GM20431 (cell line): ENCODE data around the gene DHRS3.
"Not testable (repeated sequence)": the region's sequence is repeated elsewhere in the genome, so short reads cannot be mapped to it uniquely, and the experiment has no call there.

Experiments
- in situ Hi-C: fragments of 300-500 bp; cut with MseI, MboI; formaldehyde crosslinking; loops from one replicate; pipeline ENCODE4 v1.15.0; 2020; ENCODE audit warnings: low sequenced_read_pairs; ENCODE audit not compliant: unreplicated experiment

The DHRS3 gene, protein sequence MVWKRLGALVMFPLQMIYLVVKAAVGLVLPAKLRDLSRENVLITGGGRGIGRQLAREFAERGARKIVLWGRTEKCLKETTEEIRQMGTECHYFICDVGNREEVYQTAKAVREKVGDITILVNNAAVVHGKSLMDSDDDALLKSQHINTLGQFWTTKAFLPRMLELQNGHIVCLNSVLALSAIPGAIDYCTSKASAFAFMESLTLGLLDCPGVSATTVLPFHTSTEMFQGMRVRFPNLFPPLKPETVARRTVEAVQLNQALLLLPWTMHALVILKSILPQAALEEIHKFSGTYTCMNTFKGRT

DNA sequence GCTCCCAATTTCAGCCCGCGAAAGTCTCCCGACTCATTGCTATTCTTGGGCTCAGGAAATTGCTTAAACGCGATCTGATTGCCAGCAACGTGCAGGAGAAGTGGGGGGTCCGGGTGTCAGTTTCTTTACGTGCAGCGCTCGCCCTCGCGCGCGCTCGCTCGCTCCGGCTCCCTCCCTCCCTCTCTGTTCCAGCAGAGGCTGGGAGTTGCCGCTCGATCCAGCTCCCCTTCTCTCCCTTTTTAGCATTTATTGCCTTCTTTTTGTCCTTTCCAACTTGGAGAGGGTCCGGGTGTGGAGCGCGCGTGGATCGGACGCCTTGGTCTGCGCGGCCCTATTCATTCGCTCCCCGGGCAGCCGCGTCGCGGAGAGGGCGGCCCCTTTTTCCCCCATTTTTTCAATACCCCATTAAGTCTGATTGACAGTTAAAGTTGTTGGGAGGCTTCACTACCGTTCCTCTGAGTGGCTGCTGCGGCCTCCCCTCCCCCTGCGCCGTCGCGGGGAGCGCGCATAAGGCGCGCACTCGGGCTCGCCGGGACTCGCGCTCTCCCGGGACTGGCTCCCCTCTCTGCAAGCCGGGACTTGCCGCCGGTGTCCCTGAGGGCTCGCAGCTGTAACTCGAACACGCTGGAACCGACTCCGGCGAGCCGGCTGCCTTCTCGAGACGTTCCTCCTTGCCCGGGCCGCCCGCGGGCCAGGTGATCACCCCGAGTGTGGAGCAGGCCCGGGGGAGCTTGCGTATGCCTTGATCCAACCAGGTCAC lies at the start of gene DHRS3:
Gene DHRS3, minus strand, starts transcription at position 310 of the 760 bp plus-strand sequence. CDS start 862 bp downstream, outside the sequence.
- in situ Hi-C loops = loop anchor here (25.0 kb wide), 2 partner anchors 306 to 506 kb away; no protein-coding TSS in a partner anchor

DNA sequence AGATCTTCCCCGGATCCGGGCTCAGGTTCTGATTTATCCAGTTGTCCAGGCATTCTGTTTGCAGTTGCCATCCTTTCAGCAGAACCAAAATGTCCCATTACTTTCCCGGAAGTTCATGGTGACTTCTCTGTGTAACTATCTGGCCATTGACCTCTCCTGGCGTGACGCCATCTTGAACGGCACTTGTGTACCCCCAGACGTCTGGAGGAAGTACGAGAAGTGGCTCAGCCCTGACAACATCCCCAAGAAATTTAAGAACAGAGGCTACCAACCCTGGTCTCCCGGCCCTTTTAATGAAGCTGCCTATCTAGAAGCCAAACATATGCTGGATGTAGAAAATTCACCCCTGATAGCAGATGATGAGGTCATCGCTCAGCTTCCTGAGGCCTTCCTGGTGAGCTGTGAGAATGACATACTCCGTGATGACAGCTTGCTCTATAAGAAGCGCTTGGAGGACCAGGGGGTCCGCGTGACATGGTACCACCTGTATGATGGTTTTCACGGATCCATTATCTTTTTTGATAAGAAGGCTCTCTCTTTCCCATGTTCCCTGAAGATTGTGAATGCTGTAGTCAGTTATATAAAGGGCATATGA lies 48.2 kb upstream of the DHRS3 start:
- in situ Hi-C loops = no loop called here

DNA sequence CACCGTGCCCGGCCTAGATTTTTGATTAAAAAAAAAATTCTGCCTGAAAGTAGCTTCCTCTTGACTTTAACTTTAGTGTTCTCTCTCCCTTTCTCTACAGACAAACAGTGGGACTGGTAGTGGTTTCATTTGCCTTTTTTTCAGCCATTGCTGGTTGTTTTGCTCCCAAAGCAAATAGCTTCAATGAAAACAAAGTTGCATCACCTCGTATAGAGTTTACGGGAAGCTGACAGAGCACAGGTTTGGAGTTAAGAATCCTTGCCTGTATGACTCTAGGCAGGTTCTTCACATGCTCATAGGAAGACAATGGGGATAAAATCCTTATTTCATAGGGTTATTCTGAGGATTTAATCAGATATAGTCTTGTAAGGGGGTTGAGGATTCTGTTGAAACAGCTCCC lies 47.5 kb upstream of the DHRS3 start:
- in situ Hi-C loops = no loop called here

DNA sequence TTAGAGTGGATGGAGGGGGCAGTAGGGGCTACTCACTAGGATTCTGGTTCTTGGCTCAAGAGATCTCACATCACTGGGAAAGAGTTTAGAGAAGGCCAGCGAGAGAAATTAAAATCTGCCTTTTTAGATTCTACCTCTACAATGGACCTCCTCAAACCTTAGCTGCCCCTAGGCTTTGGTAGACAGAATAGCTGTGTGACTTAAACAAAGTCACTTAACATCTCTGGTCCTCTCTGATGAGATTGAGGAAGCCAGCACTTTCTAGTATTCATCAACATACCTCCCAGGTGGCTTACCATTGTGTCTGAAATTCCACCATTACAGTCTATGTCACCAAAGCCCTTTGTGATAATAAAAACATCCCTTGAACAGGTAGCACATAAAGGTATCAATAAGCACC lies 44.5 kb upstream of the DHRS3 start:
- in situ Hi-C loops = no loop called here

DNA sequence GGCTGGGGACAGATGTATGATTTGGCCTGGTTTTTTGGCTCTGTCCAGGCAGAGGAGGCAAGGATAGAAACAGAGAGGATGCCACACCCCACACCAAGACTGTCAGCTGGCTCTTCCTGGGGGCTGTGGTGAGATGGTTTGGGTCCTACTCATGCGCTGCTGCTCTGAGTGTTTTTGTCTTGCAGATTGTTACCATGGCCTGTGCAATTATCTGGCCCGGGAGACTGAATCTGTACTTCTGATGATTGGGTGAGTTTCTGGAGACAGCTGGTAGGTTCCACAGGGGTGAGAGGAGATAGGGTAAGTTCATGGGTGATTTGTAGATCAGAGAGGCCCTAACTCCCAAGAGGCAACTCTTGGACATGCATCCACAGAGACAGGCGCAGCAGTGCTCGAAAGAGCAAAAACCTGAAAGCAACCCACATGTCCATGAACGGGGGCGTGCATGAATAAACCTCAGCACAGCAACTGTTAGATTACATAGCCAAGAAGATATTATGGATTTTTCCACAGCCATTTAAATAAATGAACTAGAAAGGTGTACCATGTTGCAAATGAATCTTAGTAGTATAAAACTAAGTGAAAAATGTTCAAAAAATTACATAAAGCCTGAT lies 43.7 kb upstream of the DHRS3 start:
- in situ Hi-C loops = no loop called here

DNA sequence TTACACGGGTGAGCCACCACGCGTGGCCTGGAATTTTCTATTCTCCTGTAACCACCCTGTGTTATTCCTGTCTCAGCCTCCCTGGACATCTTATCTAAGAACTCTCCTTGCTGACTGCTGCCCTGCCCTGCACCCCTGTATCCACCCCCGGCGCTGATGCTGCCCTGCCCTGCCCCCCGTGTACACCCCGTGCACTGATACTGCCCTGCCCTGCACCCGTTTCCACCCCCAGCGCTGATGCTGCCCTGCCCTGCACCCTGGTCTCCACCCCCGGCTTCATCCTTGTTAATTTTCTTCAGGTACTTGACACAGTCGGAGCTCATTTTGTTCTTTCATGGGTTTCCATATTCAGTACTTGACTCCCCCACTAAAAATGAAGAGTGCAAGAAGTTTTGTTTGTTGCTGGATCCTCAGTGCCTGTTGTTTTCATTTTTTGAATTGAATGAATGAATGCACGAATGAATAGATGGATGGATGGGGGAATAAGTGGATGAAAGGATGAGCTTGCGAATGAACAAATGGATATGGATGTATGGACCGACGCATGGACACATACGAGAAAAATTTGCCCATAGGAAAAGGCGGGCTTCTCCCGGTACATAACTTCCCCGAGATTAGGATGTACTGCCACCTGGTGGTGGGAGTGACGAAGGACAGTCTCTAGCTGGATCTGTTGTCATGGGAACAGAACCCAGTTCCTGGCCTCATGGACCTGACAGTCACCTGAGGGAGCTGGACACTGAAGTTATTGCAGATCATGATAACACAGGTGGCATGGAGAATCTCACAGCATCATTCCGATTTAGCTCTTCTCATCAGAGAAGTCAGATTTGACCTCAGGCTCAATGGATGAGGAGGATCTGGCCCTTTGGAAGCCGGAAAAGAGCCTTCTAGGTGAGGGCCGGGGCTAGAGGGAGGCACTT lies 40.8 kb upstream of the DHRS3 start:
- in situ Hi-C loops = no loop called here

DNA sequence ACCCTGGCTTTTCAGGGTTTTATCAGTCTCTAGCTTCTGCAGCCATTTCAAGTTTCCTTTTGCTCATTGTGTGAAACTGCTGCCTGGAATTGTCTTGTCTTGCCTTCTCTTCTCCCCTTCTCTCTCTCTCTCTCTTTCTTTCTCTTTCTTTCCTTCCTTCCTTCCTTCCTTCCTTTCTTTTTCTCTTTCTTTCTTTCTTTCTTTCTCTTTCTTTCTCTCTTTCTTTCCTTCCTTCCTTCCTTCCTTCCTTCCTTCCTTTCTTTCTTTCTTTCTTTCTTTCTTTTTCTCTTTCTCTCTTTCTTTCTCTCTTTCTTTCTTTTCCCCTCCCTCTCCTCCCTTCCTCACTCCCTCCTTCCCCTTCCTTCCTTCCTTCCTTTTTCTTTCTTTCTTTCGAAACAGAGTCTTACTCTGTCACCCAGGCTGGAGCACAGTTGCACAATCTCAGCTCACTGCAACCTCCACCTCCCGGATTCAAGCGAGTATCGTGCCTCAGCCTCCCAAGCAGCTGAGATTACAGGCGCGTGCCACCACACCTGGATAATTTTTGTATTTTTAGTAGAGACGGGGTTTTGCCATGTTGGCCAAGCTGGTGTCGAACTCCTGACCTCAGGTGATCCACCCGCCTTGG lies 40.0 kb upstream of the DHRS3 start:
- in situ Hi-C loops = not testable (repeated sequence)

DNA sequence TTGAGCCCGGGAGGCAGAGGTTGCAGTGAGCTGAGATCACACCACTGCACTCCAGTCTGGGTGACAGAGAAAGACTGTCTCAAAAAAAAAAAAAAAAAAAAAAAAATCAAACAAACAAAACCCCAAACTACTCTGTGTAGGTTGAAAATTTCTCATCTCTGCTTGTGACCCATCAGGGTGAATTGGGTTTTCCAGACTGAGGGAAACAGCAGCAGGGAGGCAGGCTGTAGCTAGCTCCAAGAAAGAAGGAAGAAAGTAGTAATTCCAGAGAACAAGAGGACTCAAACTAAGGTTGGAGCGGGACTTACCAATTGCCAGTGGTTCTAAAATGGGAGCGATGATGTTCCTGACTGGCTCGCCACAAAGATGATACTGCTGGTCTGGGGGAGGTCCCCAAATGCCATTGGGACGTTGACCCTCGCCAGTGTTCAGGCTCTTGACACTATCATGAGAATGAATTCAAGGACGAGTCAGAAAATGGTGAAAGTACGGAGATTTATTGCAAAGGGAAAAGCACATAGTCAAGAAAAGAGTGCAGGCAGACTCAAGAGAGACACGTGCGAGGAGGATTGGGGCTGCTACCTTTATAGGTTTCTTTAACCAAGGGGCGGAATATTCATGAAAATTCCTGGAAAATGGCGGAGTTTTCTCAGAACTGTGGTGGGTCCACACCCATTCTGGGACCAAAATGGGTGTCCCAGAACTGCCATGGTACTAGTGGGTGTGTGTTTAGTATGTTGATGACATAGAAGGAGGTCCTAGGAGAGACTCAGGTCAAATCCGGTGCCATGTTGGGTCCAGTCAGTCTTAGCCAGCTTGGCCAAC lies 39.3 kb upstream of the DHRS3 start:
- in situ Hi-C loops = no loop called here

DNA sequence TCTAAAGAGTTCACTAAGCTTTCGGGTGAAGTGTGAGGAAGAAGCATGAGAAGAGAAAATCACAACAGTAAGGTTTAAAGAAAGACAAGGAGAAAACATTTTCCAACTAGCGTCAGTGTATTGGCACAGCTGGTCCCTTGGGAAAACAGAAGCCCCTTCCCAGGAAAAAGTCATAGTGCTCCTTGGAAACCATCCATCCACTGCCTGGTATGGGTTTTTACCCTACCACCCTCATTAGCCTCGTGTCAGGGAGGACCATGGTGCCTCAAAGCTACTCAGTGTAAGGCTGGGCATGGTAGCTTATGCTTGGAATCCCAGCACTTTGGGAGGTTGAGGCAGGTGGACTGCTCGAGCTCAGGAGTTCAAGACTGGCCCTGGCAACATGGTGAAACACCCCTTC lies 38.6 kb upstream of the DHRS3 start:
- in situ Hi-C loops = no loop called here

DNA sequence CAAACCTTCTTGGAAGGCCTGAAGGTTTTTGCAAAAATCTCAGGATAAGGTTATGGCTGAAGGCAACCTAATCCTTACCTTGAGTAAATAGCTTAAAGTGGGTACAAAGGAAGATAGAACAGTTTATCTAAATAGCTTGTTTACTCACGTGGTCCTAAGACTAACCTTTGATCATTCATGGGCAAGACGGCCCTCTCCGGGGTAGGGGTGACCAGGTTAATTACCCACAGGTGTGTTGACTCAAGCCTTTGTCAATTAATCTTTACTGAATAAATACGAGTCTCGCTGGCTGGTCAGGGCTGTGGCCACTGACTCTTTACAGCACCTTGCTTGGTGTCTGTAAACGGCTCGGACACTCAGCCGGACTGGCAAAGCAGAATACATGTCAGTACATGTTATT lies 36.6 kb upstream of the DHRS3 start:
- in situ Hi-C loops = no loop called here

DNA sequence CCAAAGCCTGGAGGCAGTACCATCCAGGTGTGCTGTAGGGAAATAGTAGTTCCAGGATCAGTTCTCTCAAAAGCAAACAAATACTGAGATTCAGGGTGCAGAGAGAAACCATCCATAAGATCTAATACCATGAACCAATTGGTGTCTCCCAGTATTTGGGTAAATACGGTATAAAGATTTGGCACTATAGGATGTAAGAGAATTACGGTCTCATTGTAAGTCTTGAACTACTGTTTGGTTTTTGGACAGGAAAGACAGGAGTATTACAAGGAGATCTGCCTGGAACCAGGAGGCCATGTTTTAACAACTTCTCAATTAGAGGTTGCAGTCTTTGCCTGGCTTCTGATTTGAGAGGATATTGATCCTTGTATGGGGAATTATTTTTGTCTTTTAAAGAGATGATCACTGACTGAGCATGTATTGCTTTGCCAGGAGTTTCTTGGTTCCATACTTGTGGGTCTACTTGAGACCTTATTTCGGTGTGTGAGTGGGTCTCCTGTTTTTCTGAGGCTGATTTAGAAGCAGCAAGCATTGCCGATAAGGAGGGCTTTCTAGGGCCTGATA lies 36.1 kb upstream of the DHRS3 start:
- in situ Hi-C loops = no loop called here

DNA sequence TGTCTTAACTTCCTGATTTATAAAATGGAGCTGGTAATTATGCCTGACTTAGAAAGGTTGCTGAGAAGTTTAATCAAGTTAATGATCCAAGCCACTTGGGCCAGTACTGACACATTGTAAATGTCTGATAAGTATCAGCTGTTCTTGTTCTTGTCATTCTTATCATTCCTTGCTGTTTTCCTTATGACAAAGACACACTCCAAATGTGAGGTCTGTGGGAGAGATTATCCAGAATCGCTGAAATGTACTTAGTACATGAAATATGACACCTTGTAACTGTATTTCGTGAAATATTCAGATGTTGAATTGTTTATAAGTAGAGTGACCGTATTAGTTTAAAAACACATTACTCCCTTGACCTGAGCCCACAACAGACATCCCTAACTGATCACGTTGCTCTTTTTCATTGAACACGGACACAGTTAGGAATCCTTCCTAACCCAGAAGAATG lies 32.0 kb upstream of the DHRS3 start:
- in situ Hi-C loops = no loop called here

DNA sequence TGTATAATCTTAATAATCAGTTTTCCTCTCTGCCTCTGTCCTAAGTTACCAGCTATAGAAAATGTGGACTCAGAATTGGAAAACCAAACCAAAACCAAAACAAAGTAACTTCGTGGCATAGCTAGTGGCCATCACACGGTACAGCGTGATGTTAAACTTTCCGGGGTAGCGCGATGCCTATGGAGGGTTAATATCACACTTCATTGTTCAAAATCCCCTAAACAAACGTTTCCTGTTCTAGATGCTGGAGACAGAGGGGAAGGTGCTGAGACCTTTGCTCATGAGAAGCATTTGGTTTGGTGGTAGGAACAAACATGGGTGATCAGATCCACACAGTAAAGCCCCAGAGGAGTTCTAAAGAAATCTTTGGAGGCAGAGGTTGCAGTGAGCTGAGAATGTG lies 30.7 kb upstream of the DHRS3 start:
- in situ Hi-C loops = no loop called here

DNA sequence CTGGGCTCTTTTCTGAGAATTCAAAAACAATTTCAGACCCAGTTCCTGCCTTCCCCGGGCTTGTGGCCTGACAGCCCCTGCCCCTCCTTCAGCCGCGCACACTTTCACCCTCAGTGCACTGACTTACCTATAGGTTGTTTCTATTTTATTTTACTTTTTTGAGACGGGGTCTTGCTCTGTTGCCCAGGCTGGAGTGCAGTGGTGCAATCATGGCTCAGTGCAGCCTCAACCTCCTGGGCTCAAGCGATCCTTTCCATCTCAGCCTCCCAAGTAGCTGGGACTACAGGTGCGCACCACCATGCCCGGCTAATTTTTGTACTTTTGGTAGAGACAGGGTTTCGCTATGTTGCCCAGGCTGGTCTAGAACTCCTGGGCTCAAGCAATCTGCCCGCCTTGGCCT lies 27.4 kb upstream of the DHRS3 start:
- in situ Hi-C loops = not testable (repeated sequence)

DNA sequence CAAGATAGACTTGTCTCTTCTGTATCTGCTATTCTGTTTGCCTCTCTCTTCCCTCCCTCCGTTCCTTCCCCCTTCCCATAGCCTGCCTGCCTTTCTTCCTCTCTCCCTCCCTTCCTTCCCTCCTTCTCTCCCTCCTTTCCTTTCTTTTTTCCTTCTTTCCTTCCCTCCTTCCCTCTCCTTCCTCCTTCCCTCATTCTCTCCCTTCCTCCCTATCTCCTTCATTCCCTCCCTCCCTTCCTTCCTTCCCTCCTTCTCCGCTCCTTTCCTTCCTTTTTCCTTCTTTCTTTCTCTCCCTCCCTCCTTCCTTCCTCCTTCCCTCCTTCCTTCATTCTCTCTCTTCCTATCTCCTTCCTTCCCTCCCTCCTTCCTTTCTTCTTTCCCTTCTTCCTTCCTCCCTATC lies 26.8 kb upstream of the DHRS3 start:
- in situ Hi-C loops = no loop called here

DNA sequence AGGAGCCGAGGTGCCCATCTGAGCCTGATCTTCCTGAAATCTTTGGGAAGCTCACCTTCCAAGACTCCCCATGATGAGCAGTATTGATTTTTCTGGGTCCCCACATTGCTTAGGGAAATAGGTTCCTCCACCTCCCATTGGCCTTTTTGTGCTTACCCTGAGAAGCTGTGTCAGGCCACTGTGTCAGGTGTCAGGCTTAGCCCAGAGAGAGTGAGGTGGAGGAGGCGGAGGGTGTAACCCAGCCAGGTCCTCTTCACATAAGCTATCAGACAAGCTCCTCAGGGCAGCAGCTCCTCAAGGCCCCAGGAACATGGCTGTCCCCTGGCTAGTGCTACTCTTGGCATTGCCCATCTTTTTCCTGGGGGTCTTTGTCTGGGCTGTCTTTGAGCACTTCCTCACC lies 26.2 kb upstream of the DHRS3 start:
- in situ Hi-C loops = no loop called here

DNA sequence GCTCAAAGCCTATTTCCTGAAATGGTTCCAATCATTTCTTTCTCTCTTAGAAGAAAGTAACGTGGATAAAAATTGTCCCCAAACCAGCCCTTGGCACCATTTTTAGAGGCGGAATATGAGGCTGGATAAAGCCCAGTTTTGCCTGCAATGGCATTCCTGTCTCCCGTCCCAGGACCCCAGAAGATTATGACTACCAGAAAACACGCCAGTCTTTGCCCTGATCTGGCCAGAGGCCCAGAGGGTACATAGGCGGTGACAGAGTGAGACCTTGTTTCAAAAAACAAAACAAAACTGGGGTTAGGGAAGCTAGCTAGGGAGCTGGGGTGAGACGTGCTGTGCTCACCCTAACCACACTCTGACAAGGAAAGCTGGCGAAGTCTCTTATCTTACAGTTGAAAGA lies 25.8 kb upstream of the DHRS3 start, which contains the start of gene AADACL4:
Gene AADACL4, plus strand, starts transcription at position 301 of the 400 bp plus-strand sequence. CDS start 462 bp downstream, outside the sequence.
- in situ Hi-C loops = no loop called here

DNA sequence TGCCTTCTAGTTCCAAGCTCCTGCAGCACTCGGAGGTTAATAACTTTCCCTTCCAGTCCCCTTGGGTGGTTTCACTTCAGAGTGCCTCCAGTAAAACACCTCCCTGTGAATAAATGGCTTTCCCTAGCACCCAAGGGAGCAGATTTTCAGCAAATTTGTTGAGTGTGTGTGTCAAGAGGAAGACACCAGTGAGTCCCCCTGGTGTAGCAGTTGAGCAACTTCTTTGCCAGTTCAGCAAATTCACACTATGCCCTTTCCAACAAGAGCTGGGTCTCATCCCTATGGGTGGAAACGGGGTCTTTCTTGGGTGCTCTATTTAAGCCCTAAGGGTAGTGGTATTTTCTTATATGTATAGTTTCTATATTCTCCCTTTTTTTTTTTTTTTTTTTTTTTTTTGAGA lies 25.1 kb upstream of the DHRS3 start:
- in situ Hi-C loops = no loop called here
